NB4 (cell line): ENCODE results near the gene SPOCK2.

Experiments used
- DNase-seq: peaks from one replicate; pipeline ENCODE4 v3.0.0; 2010; ENCODE audit warnings: low read depth
- H3K4me3 ChIP-seq: one replicate; pipeline ENCODE4 v1.5.1; 2011; ENCODE audit warnings: mild to moderate bottlenecking, low read depth, low read length, moderate library complexity
- CTCF ChIP-seq: IDR thresholded peaks from one replicate; pipeline ENCODE4 v1.5.1; 2012; ENCODE audit warnings: low read depth, low read length
- MAX ChIP-seq: IDR thresholded peaks from 2 replicates; pipeline ENCODE4 v1.6.1; 2011; ENCODE audit warnings: low read depth, low read length
- MYC ChIP-seq: IDR thresholded peaks from 2 replicates; pipeline ENCODE4 v1.6.1; 2011; ENCODE audit warnings: low read depth, low read length
- POLR2A ChIP-seq: IDR thresholded peaks from 2 replicates; pipeline ENCODE4 v1.6.1; 2011; ENCODE audit warnings: mild to moderate bottlenecking; ENCODE audit not compliant: insufficient read length; ENCODE audit errors: extremely low read depth

The SPOCK2 gene

GRCh38 chr10:72098301-72098835 is 10.0 kb upstream of the SPOCK2 start:
- TF ChIP-seq POLR2A (no peak), MYC (no peak), MAX (no peak), CTCF (no peak)
- no peak overlapping the region for H3K4me3 ChIP-seq
- no peak for DNase-seq

- no peak overlapping the region for H3K4me3 ChIP-seq
- DNase-seq, result no peak
- no peak for TF ChIP-seq CTCF
- no peak for TF ChIP-seq MYC
- TF ChIP-seq POLR2A, result no peak
- no peak for TF ChIP-seq MAX
Measured at GRCh38 chr10:72097448-72098300, 9.3 kb upstream of the SPOCK2 start.

- no peak for TF ChIP-seq MAX
- TF ChIP-seq CTCF, result no peak
- no peak for TF ChIP-seq MYC
- no peak for TF ChIP-seq POLR2A
- no peak for DNase-seq
- H3K4me3 ChIP-seq, result no peak overlapping the region
Measured at GRCh38 chr10:72096115-72097000, 8.0 kb upstream of the SPOCK2 start.

GRCh38 chr10:72095195-72095594 is 6.8 kb upstream of the SPOCK2 start:
- no peak for DNase-seq
- TF ChIP-seq CTCF, result no peak
- no peak for TF ChIP-seq MAX
- no peak for TF ChIP-seq MYC
- TF ChIP-seq POLR2A, result no peak
- no peak overlapping the region for H3K4me3 ChIP-seq

- TF ChIP-seq MYC, result no peak
- no peak for DNase-seq
Measured at GRCh38 chr10:72094574-72094973, 6.2 kb upstream of the SPOCK2 start.

GRCh38 chr10:72093450-72093849 is 5.1 kb upstream of the SPOCK2 start:
- H3K4me3 ChIP-seq, result no peak overlapping the region
- TF ChIP-seq MAX (no peak), MYC (no peak), CTCF (no peak), POLR2A (no peak)

More at GRCh38 chr10:72094574-72094973, 6.2 kb upstream of the SPOCK2 start:
- H3K4me3 ChIP-seq, result no peak overlapping the region

More at GRCh38 chr10:72093450-72093849, 5.1 kb upstream of the SPOCK2 start:
- no peak for DNase-seq
